Breast epithelium (tissue), 4 donors: ENCODE data around the gene SLC25A43. TPM values are rescaled to one million over a fixed set of nuclear protein-coding genes. Genes with fewer than 3 reads are reported as not detected.

Experiments used
- DNase-seq, 2 donors: peaks; one replicate each; pipeline ENCODE4 v3.0.0-alpha.2; 2019; ENCODE audit warnings: low spot score in 2 of 2
- H3K27ac ChIP-seq, 2 donors: fragments of 200-600 bp; sonication (generic) in 1 of 2; one replicate each; pipeline ENCODE4 v1.5.1; 2016 to 2019; ENCODE audit warnings: mild to moderate bottlenecking in 1 of 2
- H3K27me3 ChIP-seq, 2 donors: fragments of 200-600 bp; sonication (generic) in 1 of 2; one replicate each; pipeline versions ENCODE4 v1.5.1 to v1.6.0; 2017 to 2019; ENCODE audit warnings: control low read depth in 1 of 2, mild to moderate bottlenecking in 1 of 2
- H3K36me3 ChIP-seq: fragments of 200-600 bp; one replicate; pipeline ENCODE4 v1.5.1; 2019
- H3K4me1 ChIP-seq, 2 donors: fragments of 200-600 bp; sonication (generic); one replicate each; pipeline ENCODE4 v1.5.1; 2016 to 2019; ENCODE audit warnings: control low read depth in 1 of 2
- H3K4me3 ChIP-seq, 3 donors: fragments of 200-600 bp; sonication (generic); 1 replicate in 2 of 3; 2 replicates in 1 of 3; pipeline ENCODE4 v1.5.1; 2016 to 2019; ENCODE audit warnings: mild to moderate bottlenecking in 3 of 3, moderate library complexity in 2 of 3
- H3K9me3 ChIP-seq, 2 donors: fragments of 200-600 bp; sonication (generic) in 1 of 2; one replicate each; pipeline ENCODE4 v1.5.1; 2016 to 2019; ENCODE audit warnings: control low read depth in 1 of 2
- CTCF ChIP-seq, 3 donors: fragments of 450-650 bp; IDR thresholded peaks; one replicate each; pipeline ENCODE4 v1.5.1; 2016 to 2017; ENCODE audit warnings: antibody characterized with exemption in 3 of 3, mild to moderate bottlenecking in 3 of 3, moderate library complexity in 3 of 3
- POLR2A ChIP-seq: fragments of 450-650 bp; IDR thresholded peaks from one replicate; pipeline ENCODE4 v1.6.1; 2016; ENCODE audit warnings: antibody characterized with exemption, mild to moderate bottlenecking, moderate library complexity
- POLR2AphosphoS5 ChIP-seq, 3 donors: sonication (generic); formaldehyde crosslinking; IDR thresholded peaks; one replicate each; pipeline ENCODE4 v1.6.1; 2017; ENCODE audit warnings: antibody characterized with exemption in 3 of 3
- intact Hi-C: fragments of 100-400 bp; cut with DNase I; formaldehyde crosslinking; loops from one replicate; pipeline ENCODE4 v1.15.1; 2023; ENCODE audit warnings: low total_unique reads
- total RNA-seq, 3 donors: library from RNA; depleted of rRNA; stranded (reverse); fragments of >200 nt; gene quantifications; one replicate each; pipeline ENCODE4 v1.1.0, GENCODE V29; 2016

SLC25A43 gene
- total RNA-seq, 3 donors from 2014 or later: 16.3 to 20.5 (median 19.0) TPM

GRCh38 chrX:119477812-119478232, 78.7 kb downstream of the SLC25A43 start:
- H3K9me3 ChIP-seq: no peaks in the 10 kb centered on the region
- peaks cover 0 to 3% of the 10 kb centered on the region in 2 donors for H3K27me3 ChIP-seq
- H3K36me3 ChIP-seq: no peaks in the 10 kb centered on the region
- intact Hi-C loops: no loop called here
- H3K27ac ChIP-seq: no peak overlapping the region
- H3K4me1 ChIP-seq: no peaks in the 10 kb centered on the region
- DNase-seq: no peak
- TF ChIP-seq POLR2AphosphoS5 (IDR thresholded peaks at IDR 0.05) (no peak), CTCF (IDR thresholded peaks at IDR 0.05) (no peak), POLR2A (no peak)
- no peak overlapping the region for H3K4me3 ChIP-seq

DNA sequence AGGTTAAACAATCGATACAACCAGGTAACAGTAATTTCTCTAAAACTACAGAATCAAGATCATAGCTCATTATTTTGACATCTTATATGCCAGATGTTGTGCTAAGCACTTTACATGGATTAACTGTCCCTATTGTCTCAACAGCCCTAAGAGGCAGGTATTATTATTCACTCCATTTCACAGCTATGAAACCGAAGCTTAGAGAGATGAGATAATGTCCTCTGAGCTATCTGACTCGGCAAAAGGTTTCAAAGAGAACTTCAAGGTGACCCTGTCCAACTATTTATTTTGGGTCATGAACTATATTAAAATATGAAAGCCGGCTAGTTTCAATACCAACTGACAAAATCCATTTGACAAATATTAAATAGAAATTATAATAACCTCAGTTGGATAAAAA, 79.4 kb downstream of the SLC25A43 start:
- peaks cover 0 to 6% of the 10 kb centered on the region in 2 donors for H3K27me3 ChIP-seq
- H3K36me3 ChIP-seq: no peaks in the 10 kb centered on the region
- no peak overlapping the region for H3K4me3 ChIP-seq
- TF ChIP-seq POLR2AphosphoS5 (IDR thresholded peaks at IDR 0.05) (no peak), CTCF (IDR thresholded peaks at IDR 0.05) (no peak), POLR2A (no peak)
- no peaks in the 10 kb centered on the region for H3K4me1 ChIP-seq
- no peak overlapping the region for H3K27ac ChIP-seq
- no peak for DNase-seq
- H3K9me3 ChIP-seq: no peaks in the 10 kb centered on the region
- intact Hi-C loops: no loop called here

DNA sequence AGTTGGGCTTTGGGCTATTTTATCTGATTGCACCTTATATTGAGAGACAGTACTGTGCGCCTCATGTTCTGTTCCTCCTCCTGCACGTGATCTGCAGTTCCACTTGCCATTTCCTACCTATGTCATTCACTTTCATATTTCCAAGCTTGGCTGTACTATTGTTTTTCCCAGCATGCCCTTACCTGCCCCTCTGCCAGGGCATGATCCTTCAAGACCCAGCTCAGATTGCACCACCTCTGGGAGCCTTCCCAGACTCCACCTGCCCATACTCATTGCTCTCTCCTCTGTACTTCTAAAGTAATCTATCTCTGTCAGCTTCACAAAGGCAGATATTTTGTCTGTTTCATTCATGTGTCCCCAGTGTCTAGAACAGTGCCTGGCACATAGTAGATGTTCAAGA, 80.7 kb downstream of the SLC25A43 start:
- peaks cover 0 to 6% of the 10 kb centered on the region in 2 donors for H3K27me3 ChIP-seq
- intact Hi-C loops: no loop called here
- no peaks in the 10 kb centered on the region for H3K36me3 ChIP-seq
- no peaks in the 10 kb centered on the region for H3K9me3 ChIP-seq
- DNase-seq: no peak
- TF ChIP-seq POLR2AphosphoS5 (IDR thresholded peaks at IDR 0.05) (no peak), POLR2A (no peak), CTCF (IDR thresholded peaks at IDR 0.05) (no peak)
- H3K4me3 ChIP-seq: no peak overlapping the region
- no peak overlapping the region for H3K27ac ChIP-seq
- H3K4me1 ChIP-seq: no peaks in the 10 kb centered on the region

GRCh38 chrX:119481323-119481801, 82.2 kb downstream of the SLC25A43 start:
- no peaks in the 10 kb centered on the region for H3K4me1 ChIP-seq
- TF ChIP-seq POLR2AphosphoS5 (IDR thresholded peaks at IDR 0.05): no peak
- no peak for TF ChIP-seq CTCF (IDR thresholded peaks at IDR 0.05)
- TF ChIP-seq POLR2A: no peak
- no peak for DNase-seq
- H3K36me3 ChIP-seq: no peaks in the 10 kb centered on the region
- no peak overlapping the region for H3K4me3 ChIP-seq
- H3K27ac ChIP-seq: no peak overlapping the region
- no peaks in the 10 kb centered on the region for H3K9me3 ChIP-seq
- peaks cover 0 to 6% of the 10 kb centered on the region in 2 donors for H3K27me3 ChIP-seq
- intact Hi-C loops: no loop called here

- Histone ChIP-seq H3K9me3 (no peaks in the 10 kb centered on the region), H3K27ac (peak overlapping the region in 1 of 2 donors; percentile 21), H3K4me1 (no peaks in the 10 kb centered on the region), H3K4me3 (peak overlapping the region; percentile 30 to 51 (median 43)), H3K27me3 (peaks cover 0 to 6% of the 10 kb centered on the region in 2 donors), H3K36me3 (no peaks in the 10 kb centered on the region)
- TF ChIP-seq POLR2A (no peak), POLR2AphosphoS5 (IDR thresholded peaks at IDR 0.05) (no peak), CTCF (IDR thresholded peaks at IDR 0.05) (no peak)
- DNase-seq: no peak
- intact Hi-C loops: no loop called here
Observed at GRCh38 chrX:119482041-119482440, 82.9 kb downstream of the SLC25A43 start.
